ENCODE data around the gene MTOR.

DNA sequence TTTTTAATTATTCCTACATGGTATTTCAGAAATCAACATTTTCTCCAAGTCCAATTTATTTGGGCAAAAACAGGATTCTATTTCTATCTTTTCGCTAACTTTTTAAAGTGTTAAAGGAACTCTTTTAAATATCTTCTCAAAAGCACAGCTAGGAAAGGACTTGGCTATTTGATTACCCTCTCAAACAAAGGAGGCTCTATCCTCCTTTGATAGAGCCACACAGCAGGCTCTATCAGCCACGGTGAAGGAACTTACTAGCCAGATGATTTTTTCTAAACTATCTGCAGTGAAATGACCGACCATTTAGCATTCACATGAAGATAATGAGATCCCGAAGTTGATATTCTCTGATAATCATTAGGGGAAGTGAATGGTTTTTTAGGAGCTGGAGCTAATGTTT, 64.1 kb downstream of the MTOR start:
- TF ChIP-seq, protein P1, sequence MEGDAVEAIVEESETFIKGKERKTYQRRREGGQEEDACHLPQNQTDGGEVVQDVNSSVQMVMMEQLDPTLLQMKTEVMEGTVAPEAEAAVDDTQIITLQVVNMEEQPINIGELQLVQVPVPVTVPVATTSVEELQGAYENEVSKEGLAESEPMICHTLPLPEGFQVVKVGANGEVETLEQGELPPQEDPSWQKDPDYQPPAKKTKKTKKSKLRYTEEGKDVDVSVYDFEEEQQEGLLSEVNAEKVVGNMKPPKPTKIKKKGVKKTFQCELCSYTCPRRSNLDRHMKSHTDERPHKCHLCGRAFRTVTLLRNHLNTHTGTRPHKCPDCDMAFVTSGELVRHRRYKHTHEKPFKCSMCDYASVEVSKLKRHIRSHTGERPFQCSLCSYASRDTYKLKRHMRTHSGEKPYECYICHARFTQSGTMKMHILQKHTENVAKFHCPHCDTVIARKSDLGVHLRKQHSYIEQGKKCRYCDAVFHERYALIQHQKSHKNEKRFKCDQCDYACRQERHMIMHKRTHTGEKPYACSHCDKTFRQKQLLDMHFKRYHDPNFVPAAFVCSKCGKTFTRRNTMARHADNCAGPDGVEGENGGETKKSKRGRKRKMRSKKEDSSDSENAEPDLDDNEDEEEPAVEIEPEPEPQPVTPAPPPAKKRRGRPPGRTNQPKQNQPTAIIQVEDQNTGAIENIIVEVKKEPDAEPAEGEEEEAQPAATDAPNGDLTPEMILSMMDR (conservative IDR thresholded peaks at IDR 0.05; ENCODE audit: low read length) = no peak
- no peak for TF ChIP-seq EZH2phosphoT487 (IDR thresholded peaks at IDR 0.05; ENCODE audit: borderline replicate concordance)
